Measurements from ENCODE around the gene JUP.
"Not testable (repeated sequence)": the region's sequence is repeated elsewhere in the genome, so short reads cannot be mapped to it uniquely, and the experiment has no call there.

The JUP gene
- 0 to 2.1 reads per million in 2 donors for total RNA-seq

DNA sequence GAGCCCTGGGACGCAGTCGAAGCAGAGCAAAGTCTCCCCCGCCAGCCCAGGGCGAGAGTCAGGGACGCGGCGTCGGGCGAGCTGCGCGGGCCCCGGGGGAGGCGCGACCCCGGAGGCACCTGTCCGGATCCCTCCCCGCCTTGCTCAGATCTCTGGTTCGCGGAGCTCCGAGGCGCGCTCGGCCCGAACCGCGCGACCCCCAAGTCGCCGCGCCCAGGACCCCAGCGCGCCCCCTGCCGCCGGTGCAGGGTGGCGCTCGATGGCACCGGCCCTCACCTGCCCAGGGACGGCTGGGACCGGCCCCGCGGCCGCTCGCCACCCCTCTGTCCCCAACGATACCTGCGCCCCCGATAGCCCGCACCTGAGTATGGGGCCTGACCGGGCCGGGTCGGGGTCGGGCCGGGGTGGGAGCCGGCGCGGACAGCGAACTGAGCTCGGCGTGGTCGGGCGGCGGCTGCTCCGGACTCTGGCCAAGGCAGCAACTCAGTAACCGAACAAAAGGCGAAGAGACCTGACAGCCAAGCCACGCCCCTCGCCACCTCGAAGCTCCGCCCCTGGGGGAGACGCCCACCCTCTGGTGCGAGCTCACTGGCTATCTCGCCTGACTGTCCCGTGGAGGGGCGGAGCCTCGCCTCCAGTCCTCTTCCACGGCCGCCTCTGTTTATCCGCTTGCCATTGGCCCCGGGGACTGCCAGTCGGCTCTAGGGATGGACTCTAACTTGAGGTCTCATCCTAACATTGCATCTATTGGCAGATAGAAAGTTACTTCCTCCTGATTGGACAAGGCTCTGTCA lies at the start of gene JUP:
Gene JUP (minus strand): TSS at position 485 of the 794 bp plus-strand sequence. CDS start 14,857 bp downstream, outside the sequence.
- DNase-seq = peak; percentile 70 to 88 (median 83)

DNA sequence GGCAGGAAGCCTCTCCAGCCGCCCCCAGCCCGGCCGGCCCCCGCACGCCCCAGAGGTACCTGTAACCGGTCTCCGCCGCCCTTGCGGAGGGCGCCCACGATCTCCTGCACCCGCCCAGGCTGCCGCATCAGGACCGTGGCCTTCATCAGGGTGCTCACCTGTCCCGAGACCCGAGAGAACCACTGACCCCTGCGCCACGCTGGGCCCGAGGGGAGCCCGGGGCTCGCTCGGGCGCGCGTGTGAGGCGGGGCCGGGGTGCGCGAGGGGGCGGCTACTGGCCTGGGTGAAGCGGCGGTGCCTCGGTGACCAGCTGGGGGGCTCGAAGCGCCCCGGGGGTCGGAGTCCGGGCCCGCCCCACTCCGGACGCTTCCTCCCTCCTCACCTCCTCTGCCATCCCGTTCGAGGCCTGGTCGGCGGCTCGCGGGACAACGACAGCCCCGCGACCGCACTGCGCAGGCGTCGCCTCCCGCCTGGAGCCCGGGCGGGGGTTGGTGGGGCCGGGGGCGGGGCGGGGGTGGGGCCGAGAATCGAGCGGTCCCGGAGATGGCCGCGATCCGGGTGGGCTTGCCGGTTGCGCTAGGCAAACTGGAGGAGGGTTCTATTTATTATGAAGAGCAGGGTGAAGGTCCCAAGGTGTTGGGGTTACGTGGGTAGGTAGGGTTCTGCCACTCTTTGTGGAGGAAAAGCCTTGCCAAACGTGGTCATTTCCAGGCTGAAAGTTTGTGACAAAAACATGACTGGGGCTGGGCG lies 49.5 kb upstream of the JUP start, which contains the start of gene NT5C3B:
Gene NT5C3B (minus strand): TSS at position 433 of the 750 bp plus-strand sequence. CDS start 39 bp downstream, at position 394.
- peak in 3 of 5 experiments; percentile 19 to 73 (median 48) for DNase-seq

DNA sequence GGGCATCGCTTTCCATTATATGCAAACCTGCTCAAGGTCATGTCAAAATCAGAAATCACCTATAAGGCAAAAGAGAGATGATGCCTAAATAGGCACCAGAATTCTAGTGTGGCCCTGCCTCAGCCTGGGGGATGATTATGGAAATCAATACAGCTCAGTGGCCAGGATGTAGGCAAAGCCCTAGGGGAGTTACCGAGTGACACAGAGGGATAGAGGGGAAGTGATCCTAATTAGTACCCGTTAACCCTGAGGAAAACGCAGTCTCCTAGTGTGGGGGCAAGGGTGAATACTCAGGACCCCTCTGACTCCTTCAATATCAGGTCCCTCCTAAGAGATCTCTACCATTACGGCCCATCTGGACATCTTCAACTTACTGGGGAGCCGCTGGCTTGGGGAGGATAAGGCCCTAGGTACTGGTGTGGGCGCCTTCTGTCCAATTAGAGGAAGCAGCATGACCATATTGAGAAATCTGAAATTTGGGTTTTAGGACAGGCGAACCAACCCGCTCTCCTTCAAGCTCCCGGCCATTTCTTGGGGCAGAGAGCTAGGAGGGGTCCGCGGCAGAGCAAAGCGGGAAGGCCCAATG lies 48.8 kb upstream of the JUP start:
- no peak for DNase-seq

DNA sequence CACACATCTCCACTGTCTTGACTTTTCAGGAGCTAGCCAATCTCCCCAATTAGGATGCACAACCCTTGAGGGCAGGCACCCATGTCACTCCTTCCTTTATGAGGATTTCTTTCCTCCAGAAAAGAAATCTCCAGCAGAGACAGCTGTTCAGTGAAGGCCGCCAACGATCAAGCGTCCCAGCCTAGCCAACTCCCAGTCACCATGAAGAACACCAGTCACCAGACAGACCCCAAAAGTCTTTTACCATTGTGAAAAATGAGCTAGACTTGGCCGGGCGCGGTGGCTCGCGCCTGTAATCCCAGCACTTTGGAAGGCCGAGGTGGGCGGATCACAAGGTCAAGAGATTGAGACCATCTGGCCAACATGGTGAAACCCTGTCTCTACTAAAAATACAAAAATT lies 43.5 kb upstream of the JUP start:
- DNase-seq = not testable (repeated sequence)

DNA sequence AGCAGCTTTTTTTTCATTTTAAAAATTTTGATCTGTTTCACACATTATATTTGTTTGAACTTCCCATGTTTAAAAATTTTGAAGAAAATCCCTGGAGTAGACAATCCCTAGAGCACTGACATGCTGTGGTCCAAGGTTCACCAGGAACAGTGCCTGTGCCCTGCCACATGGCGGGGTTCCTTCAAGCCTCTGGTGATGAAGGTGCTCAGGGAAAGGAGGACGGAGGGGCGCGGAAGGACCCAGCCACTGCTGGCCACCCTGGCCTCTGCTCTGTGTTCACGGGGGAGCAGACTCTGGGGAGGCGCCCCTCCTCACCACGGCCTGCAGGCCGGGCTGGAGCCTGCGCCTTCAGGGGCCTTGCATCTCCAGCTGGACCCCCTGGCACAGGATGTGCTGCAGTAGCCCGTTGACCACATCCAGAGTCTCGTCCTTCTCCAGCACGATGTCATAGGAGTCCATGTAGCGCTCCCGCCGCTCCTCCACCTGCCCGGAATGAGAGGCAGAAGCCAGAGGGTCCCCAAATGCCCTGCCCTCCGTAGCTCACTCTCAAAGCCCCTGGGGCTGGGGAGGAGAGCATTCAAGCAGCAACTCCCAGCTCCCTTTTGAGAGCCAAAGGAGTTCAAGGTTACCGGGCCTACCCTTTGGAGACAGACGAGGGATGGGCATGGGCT lies 38.8 kb upstream of the JUP start:
- no peak for DNase-seq

DNA sequence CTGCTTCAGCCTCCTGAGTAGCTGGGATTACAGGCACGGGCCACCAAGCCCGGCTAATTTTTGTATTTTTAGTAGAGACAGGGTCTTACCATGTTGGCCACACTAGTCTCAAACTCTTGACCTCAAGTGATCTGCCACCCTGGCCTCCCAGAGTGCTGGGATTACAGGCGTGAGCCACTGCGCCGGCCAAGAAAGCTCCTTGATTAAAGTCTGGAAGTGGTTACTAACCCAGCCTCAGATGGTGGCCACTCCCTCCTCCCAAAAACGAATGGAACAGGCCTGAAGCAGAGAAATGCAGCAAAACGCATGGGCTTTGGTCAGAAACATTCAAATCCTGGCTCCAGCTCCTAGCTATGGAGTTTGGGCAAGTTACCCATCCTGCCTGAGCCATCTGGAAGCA lies 37.6 kb upstream of the JUP start:
- no peak for DNase-seq

DNA sequence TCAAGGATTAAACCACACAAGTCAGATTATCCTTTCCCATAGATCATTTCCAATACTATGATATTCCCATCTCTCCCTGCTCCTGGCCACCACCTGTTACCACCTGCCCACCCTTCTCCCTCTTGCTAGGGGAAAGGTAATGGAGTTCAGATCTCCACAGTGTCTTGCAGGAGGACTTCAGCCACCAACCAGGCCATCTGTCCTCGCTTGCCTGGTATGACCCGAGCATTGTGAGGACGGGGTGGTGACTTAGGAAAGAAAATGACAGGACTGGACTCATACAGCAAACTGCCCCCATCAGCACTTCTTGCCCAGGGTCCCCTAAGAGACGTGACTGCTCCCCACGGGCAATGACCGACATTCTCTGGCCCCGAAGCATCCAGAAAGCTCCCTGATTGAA lies 37.1 kb upstream of the JUP start:
- no peak for DNase-seq

DNA sequence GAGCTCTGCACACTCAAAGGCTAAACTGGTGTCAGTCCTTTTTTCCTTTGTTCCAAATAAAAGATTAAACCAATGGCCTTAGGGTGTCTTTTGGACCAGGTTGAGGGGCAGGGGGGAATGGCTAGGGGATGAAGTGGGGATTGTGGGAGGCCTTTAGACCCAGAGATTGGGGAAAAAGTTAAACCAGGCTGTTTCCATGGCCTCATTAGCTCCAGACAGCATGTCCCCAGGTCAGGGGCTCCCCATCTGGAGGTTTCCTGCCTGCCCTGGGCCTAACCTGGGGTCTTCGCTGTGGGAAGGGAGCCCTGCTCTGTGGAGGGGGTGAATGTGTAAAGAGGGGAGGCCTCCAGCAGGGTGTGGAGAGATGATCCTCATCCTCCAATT lies 36.6 kb upstream of the JUP start:
- DNase-seq = no peak

DNA sequence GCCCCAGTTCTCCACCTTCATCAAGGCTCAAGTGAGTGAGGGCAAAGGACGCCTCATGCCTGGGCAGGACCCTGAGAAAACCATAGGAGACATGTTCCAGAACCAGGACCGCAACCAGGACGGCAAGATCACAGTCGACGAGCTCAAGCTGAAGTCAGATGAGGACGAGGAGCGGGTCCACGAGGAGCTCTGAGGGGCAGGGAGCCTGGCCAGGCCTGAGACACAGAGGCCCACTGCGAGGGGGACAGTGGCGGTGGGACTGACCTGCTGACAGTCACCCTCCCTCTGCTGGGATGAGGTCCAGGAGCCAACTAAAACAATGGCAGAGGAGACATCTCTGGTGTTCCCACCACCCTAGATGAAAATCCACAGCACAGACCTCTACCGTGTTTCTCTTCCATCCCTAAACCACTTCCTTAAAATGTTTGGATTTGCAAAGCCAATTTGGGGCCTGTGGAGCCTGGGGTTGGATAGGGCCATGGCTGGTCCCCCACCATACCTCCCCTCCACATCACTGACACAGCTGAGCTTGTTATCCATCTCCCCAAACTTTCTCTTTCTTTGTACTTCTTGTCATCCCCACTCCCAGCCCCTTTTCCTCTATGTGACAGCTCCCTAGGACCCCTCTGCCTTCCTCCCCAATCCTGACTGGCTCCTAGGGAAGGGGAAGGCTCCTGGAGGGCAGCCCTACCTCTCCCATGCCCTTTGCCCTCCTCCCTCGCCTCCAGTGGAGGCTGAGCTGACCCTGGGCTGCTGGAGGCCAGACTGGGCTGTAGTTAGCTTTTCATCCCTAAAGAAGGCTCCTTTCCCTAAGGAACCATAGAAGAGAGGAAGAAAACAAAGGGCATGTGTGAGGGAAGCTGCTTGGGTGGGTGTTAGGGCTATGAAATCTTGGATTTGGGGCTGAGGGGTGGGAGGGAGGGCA lies 36.0 kb upstream of the JUP start:
- no peak for DNase-seq

DNA sequence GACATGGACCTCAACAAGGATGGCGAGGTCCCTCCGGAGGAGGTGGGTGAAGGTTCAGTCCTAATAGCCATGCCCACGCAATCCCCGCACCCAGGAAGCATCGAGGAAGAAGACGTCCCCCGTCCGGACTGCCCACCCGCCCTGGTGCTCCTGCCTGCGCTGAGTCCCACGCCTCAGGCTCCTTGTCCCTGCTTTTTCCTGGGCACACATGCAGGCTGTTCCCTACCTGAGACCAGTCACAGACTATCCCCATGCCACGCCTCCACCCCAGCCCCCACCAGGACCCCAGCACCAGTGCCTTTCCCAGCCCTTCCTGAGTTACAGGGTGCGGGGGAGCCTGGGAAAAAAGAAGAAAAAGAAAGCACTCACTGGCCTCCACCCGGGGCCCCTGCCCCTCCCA lies 35.3 kb upstream of the JUP start:
- no peak for DNase-seq

DNA sequence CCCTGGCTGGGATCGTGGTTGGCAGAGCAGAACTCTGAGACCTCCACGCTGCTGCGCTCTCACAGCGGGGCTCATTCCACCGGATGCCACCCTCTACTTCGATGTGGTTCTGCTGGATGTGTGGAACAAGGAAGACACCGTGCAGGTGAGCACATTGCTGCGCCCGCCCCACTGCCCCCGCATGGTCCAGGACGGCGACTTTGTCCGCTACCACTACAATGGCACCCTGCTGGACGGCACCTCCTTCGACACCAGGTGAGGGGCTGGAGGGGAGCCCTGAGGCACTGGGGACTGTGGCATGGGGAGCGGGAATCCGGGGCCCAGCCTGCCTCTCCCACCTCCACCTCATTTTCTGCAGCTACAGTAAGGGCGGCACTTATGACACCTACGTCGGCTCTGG lies 31.5 kb upstream of the JUP start:
- no peak for DNase-seq

DNA sequence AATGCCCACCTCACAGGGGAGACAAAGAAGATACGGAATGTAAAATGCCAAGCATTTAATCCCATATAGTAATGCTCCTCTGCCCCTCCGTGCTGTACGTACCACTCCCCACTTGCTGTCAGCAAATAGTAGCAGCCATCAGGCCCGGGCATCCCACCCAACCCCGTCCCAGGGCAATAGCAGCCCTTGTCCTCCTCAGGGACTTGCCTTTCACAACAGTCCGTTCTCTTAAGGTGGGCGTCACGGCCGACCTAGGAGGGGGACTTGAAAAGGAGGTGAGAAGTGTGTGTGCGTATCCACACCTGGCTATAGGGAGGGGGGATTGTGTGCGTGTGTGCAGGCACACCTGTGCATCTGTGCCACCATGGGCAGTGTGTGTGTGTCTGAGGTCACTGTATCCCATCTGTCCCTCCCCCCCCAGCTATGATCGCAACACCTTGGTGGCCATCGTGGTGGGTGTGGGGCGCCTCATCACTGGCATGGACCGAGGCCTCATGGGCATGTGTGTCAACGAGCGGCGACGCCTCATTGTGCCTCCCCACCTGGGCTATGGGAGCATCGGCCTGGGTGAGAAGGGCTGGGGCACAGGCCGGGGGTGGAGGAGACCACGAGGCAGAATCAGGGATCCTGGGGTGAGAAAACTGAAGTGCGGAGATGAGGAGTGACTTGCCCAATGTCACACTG lies 30.3 kb upstream of the JUP start:
- DNase-seq = no peak

DNA sequence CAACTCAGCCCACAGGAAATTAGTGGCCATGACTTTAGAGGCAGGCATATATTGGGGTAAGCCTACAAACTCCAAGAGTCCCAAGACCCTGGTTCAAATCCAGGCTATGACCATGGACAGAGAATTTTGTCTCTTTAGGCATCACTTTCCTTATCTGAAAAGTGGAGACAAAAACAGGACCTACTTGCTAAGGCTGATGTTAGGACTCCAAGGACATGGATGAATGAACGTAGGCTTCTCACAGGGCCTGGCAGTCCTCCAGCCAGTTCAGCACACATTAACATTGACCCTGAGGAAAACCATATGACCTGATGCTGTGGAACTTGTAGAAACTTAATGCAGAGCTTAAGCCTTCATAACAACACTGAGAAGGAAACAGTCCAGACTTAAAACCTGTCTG lies 27.7 kb upstream of the JUP start:
- DNase-seq = no peak

DNA sequence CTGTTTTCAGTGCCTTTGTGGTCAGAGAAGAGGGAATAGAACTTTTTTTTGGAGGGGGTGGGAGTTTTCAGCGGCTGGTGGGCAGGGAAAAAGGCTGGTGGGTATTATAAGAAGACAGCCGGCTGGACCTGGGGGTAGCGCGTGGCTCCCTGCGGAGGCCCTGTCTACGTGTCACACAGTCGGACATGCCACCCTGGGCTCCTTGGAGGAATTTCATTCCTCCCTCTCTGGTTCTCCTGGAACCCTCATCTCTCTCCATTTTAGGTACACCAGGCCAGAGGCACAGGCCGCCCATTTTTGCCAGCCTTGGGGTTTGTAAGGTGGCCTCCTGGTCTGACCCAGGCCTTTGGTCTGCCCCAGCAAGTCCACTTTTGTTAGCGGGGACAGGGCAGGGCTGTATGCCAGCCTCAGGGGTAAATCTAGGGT lies 27.2 kb upstream of the JUP start:
- no peak for DNase-seq

DNA sequence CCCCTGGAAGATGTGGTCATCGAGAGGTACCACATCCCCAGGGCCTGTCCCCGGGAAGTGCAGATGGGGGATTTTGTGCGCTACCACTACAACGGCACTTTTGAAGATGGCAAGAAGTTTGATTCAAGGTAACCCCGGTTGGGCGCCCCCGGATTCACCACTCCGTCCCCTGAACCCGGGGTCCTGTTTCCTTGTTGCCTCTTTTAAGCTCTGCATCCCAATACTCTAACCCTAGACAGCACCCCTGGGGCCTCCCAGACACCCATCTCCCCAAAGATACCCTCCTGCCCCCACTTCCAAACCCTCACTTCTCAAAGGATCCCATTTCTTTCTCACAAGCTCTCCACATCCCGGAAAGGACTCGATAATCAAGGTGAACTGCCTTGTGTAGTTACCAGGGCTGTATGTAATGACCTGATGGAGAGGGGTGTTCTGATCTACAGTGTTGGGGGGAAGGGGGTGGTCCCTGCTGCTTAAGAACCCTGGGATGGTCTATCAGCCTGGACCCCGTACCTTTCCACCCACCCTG lies 26.7 kb upstream of the JUP start:
- DNase-seq = no peak

DNA sequence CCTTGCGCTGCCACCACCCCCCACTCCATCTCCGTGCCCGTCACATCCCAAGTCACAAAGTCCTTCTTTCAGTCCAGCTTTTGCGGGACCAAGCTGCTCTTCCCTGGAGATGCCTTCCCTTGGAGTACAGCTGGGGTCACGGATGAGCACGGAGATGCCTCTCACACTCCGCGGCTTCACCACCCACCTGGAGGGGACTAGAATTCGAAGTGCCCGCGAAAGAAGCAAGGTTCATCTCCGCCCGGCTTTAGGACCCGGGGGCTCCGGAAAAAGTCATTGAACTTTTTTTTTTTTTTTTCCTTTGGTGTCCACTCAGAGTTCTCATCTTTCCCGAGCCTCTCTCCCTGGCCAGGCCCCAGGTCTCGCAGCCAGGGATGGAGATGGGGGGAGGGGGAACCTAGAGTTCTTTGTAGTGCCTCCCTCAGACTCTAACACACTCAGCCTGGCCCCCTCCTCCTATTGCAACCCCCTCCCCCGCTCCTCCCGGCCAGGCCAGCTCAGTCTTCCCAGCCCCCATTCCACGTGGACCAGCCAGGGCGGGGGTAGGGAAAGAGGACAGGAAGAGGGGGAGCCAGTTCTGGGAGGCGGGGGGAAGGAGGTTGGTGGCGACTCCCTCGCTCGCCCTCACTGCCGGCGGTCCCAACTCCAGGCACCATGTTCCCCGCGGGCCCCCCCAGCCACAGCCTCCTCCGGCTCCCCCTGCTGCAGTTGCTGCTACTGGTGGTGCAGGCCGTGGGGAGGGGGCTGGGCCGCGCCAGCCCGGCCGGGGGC lies 26.1 kb upstream of the JUP start, which contains the start of gene FKBP10:
Gene FKBP10 (plus strand): TSS at position 624 of the 771 bp plus-strand sequence. CDS start 31 bp downstream, at position 655.
- DNase-seq = peak in 3 of 5 experiments; percentile 7 to 43 (median 34)

DNA sequence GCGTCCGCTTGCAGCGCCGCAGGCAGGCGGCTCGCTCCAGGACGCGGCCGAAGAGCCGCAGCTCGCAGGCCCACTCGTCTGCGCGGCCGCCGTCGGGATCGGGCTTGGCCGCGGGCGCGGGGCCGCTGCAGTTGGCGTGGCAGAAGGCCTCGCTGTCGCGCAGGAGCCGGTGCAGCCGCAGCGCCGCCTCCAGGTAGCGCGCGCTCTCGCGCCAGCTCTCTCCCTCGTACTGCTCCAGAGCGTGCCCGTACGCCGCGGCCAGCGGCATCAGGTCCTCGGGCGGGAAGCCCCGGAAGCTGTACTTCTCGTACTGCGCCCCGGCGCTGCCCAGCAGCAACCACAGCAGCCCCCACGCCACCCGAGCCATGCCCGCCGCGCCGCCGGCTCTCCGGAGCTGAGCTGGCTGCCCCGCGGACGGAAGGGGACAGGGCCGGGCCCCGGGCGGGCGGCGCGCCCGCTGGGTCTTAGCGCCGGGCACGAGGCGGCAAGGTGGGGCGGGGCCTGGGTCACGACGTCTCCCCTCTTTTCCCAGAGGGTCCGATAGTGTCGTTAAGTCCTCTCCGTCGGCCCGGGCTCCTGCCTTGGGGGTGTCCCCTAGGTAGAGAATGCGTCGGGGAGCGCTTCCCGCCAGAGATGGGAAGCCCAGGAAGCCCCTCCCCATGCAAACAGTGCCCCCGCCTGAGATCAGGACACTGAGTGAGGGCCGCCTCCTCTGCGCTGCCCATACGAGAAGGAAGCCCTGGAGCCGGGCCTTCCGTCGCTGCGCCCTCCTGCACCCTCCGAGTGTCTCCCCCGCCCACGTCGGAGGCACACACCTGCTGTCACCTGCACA lies 25.3 kb upstream of the JUP start, which contains the start of gene P3H4:
Gene P3H4 (minus strand): TSS at position 401 of the 832 bp plus-strand sequence. CDS start 34 bp downstream, at position 367.
- DNase-seq = peak; percentile 46 to 81 (median 62)

DNA sequence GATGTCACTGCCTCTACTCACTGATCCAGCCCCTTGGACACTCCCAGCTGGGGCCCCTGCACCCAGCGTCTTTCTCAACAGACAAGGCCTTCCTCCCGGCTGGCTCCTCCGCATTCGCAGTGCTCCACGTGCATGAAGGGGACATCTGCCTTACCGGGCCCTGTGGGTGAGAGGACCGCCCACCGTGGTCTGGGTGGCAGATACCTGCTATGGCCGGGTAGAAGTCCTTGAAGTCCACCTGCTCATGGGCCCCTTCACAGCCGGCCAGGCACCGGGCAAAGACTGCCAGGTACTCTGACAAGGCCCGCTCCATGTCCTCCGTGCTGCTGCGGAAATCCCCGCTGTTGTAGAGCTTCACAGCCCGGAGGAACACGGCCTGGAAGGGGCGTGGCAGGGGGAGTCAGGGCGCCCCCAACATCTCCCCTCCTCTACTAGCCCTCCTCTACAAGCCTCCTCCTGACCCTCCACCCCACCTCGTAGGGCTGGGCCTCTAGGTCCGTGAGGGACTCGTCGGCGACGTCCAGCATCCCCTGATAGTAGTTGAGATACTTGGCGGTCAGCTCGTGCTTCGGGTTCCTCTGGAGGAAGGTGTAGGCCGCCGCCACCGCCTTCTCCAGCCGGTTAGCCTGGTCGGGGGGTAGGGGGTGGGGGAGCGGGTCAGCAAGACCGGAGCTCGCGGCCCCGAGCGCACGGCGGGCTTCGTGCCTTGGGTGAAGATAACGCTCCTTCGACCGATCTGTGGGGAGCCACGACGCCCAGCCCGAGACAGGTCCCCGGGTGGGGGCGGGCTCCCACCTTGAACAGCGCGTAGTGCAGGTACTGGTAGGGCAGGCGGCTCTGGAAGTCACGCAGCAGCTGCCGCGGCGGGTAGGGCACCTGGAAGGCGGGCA lies 24.4 kb upstream of the JUP start:
- peak in 1 of 5 experiments; percentile 16 for DNase-seq

All from T-helper 2 cell (primary cell).